SU-DHL-6 (cell line): ENCODE measurements around the gene PCK1.

Experiments used
- H2AFZ ChIP-seq: fragments of 200-600 bp; sonication (generic); 2 replicates; pipeline ENCODE4 v1.6.1; 2014; ENCODE audit warnings: low read depth, mild to moderate bottlenecking, moderate library complexity, mixed read lengths, antibody characterized with exemption, low read length; ENCODE audit not compliant: severe bottlenecking
- H3F3A ChIP-seq: fragments of 200-600 bp; shearing (Covaris generic); 2 replicates; pipeline ENCODE4 v1.6.0; 2016; ENCODE audit warnings: antibody characterized with exemption, mild to moderate bottlenecking; ENCODE audit not compliant: insufficient read depth
- H3K27ac ChIP-seq: fragments of 200-600 bp; sonication (generic); 2 replicates; pipeline ENCODE4 v1.5.1; 2016; ENCODE audit warnings: low read depth, mild to moderate bottlenecking, low read length, moderate library complexity, mixed read lengths
- H3K27me3 ChIP-seq: fragments of 200-600 bp; sonication (generic), shearing (Covaris generic); 2 replicates; pipeline ENCODE4 v1.6.0; 2014; ENCODE audit warnings: mild to moderate bottlenecking, low read length
- H3K36me3 ChIP-seq: fragments of 200-600 bp; sonication (generic); 2 replicates; pipeline ENCODE4 v1.6.1; 2014; ENCODE audit warnings: mild to moderate bottlenecking, low read length, mixed read lengths
- H3K4me2 ChIP-seq: fragments of 300-600, 200-600 bp; shearing (Covaris generic), sonication (generic); 2 replicates; pipeline ENCODE4 v1.6.0; 2014; ENCODE audit warnings: low read length, low read depth, mild to moderate bottlenecking; ENCODE audit not compliant: poor library complexity, severe bottlenecking
- H3K4me3 ChIP-seq: fragments of 200-600 bp; sonication (generic); 2 replicates; pipeline ENCODE4 v1.5.1; 2014; ENCODE audit warnings: antibody characterized with exemption, low read length, mild to moderate bottlenecking, mixed read lengths; ENCODE audit not compliant: insufficient read depth, poor library complexity, severe bottlenecking
- H3K79me2 ChIP-seq: fragments of 200-600 bp; sonication (generic); 2 replicates; pipeline ENCODE4 v1.6.1; 2014; ENCODE audit warnings: mild to moderate bottlenecking, low read length, moderate library complexity; ENCODE audit not compliant: insufficient read depth
- H3K9ac ChIP-seq: fragments of 200-600 bp; sonication (generic); 2 replicates; pipeline ENCODE4 v1.7.0; 2014; ENCODE audit warnings: mild to moderate bottlenecking, low read length
- H3K9me2 ChIP-seq: fragments of 200-600 bp; sonication (generic); replicated peaks from 2 replicates; pipeline ENCODE4 v1.6.1; 2014; ENCODE audit warnings: low read length; ENCODE audit not compliant: insufficient read depth
- H3K9me3 ChIP-seq: fragments of 200-600 bp; sonication (generic); 2 replicates; pipeline ENCODE4 v1.6.1; 2014; ENCODE audit warnings: low read length, mixed read lengths; ENCODE audit not compliant: insufficient read depth
- H4K20me1 ChIP-seq: fragments of 200-600 bp; sonication (generic); 2 replicates; pipeline ENCODE4 v1.6.1; 2014; ENCODE audit warnings: low read depth, mild to moderate bottlenecking, antibody characterized with exemption, low read length, moderate library complexity, mixed read lengths
- CTCF ChIP-seq: fragments of 200-600 bp; sonication (generic); IDR thresholded peaks from one replicate; pipeline ENCODE4 v1.5.1; 2017; ENCODE audit warnings: antibody characterized with exemption, mild to moderate bottlenecking, low read length, moderate library complexity; ENCODE audit not compliant: insufficient read depth, poor library complexity, severe bottlenecking
- EZH2phosphoT487 ChIP-seq: fragments of 200-600 bp; sonication (generic), shearing (Covaris generic); conservative IDR thresholded peaks from 2 replicates; pipeline ENCODE4 v1.6.1; 2018; ENCODE audit warnings: mild to moderate bottlenecking, antibody characterized with exemption, low read length, moderate library complexity, mixed read lengths

Gene PCK1

GRCh38 chr20:57593134-57593886 lies 32.4 kb downstream of the PCK1 start:
- Histone ChIP-seq H3K27me3 (no peaks in the 10 kb centered on the region), H3K9me2 (no peaks in the 10 kb centered on the region), H3K9me3 (no peaks in the 10 kb centered on the region), H4K20me1 (no peaks in the 10 kb centered on the region), H3K79me2 (no peaks in the 10 kb centered on the region), H3K4me3 (no peak overlapping the region), H3K27ac (no peak overlapping the region), H3F3A (no peaks in the 10 kb centered on the region), H3K4me2 (no peak overlapping the region), H3K36me3 (no peaks in the 10 kb centered on the region), H2AFZ (no peak overlapping the region), H3K9ac (no peak overlapping the region)
- no peak for TF ChIP-seq CTCF
- no peak for TF ChIP-seq EZH2phosphoT487

- Histone ChIP-seq H3K4me3 (no peak overlapping the region), H3K4me2 (no peak overlapping the region), H3K9me2 (no peaks in the 10 kb centered on the region), H3K9me3 (no peaks in the 10 kb centered on the region), H3K9ac (no peak overlapping the region), H3K79me2 (no peaks in the 10 kb centered on the region), H3K36me3 (no peaks in the 10 kb centered on the region), H3F3A (no peaks in the 10 kb centered on the region), H3K27me3 (no peaks in the 10 kb centered on the region), H4K20me1 (no peaks in the 10 kb centered on the region), H3K27ac (no peak overlapping the region), H2AFZ (no peak overlapping the region)
- TF ChIP-seq CTCF (peak; percentile 86), EZH2phosphoT487 (no peak)
Measured at GRCh38 chr20:57594092-57594951, 33.4 kb downstream of the PCK1 start.

- Histone ChIP-seq H3K9me2 (no peaks in the 10 kb centered on the region), H3K9me3 (no peaks in the 10 kb centered on the region), H3K27ac (no peak overlapping the region), H3K27me3 (no peaks in the 10 kb centered on the region), H3F3A (no peaks in the 10 kb centered on the region), H2AFZ (no peak overlapping the region), H3K79me2 (no peaks in the 10 kb centered on the region), H3K9ac (no peak overlapping the region), H3K36me3 (no peaks in the 10 kb centered on the region), H3K4me2 (no peak overlapping the region), H3K4me3 (no peak overlapping the region), H4K20me1 (no peaks in the 10 kb centered on the region)
- TF ChIP-seq EZH2phosphoT487, result no peak
- no peak for TF ChIP-seq CTCF
Measured at GRCh38 chr20:57595041-57596030, 34.4 kb downstream of the PCK1 start.
